ENCODE results near the gene POTEF.
"Not testable (repeated sequence)": the region's sequence is repeated elsewhere in the genome, so short reads cannot be mapped to it uniquely, and the experiment has no call there.

- not testable (repeated sequence) for TF ChIP-seq POLR2A (IDR thresholded peaks at IDR 0.05)
- TF ChIP-seq, protein P1, sequence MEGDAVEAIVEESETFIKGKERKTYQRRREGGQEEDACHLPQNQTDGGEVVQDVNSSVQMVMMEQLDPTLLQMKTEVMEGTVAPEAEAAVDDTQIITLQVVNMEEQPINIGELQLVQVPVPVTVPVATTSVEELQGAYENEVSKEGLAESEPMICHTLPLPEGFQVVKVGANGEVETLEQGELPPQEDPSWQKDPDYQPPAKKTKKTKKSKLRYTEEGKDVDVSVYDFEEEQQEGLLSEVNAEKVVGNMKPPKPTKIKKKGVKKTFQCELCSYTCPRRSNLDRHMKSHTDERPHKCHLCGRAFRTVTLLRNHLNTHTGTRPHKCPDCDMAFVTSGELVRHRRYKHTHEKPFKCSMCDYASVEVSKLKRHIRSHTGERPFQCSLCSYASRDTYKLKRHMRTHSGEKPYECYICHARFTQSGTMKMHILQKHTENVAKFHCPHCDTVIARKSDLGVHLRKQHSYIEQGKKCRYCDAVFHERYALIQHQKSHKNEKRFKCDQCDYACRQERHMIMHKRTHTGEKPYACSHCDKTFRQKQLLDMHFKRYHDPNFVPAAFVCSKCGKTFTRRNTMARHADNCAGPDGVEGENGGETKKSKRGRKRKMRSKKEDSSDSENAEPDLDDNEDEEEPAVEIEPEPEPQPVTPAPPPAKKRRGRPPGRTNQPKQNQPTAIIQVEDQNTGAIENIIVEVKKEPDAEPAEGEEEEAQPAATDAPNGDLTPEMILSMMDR (IDR thresholded peaks at IDR 0.05), result not testable (repeated sequence)
These were observed 7.5 kb upstream of the POTEF start for GRCh38 chr2:130136546-130136945.
